Upper lobe of right lung (tissue), 1 donor: ENCODE data around the gene ANKMY1. TPM values are rescaled to one million over a fixed set of nuclear protein-coding genes. Genes with fewer than 3 reads are reported as not detected.

Experiments
- ATAC-seq: fragments of 200-7000 bp; cut with Tn5 transposase; one replicate; pipeline ENCODE4 v1.9.1; 2020; ENCODE audit warnings: mild to moderate bottlenecking, moderate library complexity
- DNase-seq: peaks from one replicate; pipeline ENCODE4 v3.0.0-alpha.2; 2020
- H3K27ac ChIP-seq: fragments of 200-600 bp; one replicate; pipeline ENCODE4 v1.8.0; 2022
- H3K27me3 ChIP-seq: fragments of 200-600 bp; one replicate; pipeline ENCODE4 v1.8.0; 2022; ENCODE audit warnings: mild to moderate bottlenecking
- H3K36me3 ChIP-seq: fragments of 200-600 bp; one replicate; pipeline ENCODE4 v1.8.0; 2022
- H3K4me1 ChIP-seq: fragments of 200-600 bp; one replicate; pipeline ENCODE4 v1.8.0; 2022
- H3K4me3 ChIP-seq: fragments of 200-600 bp; one replicate; pipeline ENCODE4 v1.8.0; 2022; ENCODE audit warnings: mild to moderate bottlenecking
- H3K9me3 ChIP-seq: fragments of 200-600 bp; one replicate; pipeline ENCODE4 v1.8.0; 2022
- intact Hi-C: fragments of 100-400 bp; cut with DNase I; formaldehyde crosslinking; loops from one replicate; pipeline ENCODE4 v1.11.0; 2022
- total RNA-seq: library from RNA; stranded (reverse); fragmentation: NEBNext Ultra II Directional; extraction: Animal tissue kit (Norgen Biotek cat#: 25700); gene quantifications from one replicate; pipeline ENCODE4 v1.2.1, GENCODE V29; 2021
- TF ChIP-seq, protein P1 (sequence below): fragments of 200-600 bp; IDR thresholded peaks from one replicate; pipeline ENCODE4 v1.8.0; 2022; ENCODE audit warnings: antibody characterized with exemption
- donor health status: DM: no; HTN: yes; CAD: no; lungs with severe emphysema.

The ANKMY1 gene
- total RNA-seq, 1 donor from 2014 or later, result 19.3 TPM

- Histone ChIP-seq H3K27ac (no peak overlapping the region), H3K27me3 (peaks cover 22% of the 10 kb centered on the region), H3K9me3 (no peaks in the 10 kb centered on the region), H3K36me3 (no peaks in the 10 kb centered on the region), H3K4me1 (peaks cover 20% of the 10 kb centered on the region), H3K4me3 (no peak overlapping the region)
- peak; percentile 59 for DNase-seq
- ATAC-seq, result no peak
- TF ChIP-seq, protein P1, sequence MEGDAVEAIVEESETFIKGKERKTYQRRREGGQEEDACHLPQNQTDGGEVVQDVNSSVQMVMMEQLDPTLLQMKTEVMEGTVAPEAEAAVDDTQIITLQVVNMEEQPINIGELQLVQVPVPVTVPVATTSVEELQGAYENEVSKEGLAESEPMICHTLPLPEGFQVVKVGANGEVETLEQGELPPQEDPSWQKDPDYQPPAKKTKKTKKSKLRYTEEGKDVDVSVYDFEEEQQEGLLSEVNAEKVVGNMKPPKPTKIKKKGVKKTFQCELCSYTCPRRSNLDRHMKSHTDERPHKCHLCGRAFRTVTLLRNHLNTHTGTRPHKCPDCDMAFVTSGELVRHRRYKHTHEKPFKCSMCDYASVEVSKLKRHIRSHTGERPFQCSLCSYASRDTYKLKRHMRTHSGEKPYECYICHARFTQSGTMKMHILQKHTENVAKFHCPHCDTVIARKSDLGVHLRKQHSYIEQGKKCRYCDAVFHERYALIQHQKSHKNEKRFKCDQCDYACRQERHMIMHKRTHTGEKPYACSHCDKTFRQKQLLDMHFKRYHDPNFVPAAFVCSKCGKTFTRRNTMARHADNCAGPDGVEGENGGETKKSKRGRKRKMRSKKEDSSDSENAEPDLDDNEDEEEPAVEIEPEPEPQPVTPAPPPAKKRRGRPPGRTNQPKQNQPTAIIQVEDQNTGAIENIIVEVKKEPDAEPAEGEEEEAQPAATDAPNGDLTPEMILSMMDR, result no peak
- intact Hi-C loops, result no loop called here
These were observed 118.7 kb downstream of the ANKMY1 start for GRCh38 chr2:240438810-240439697.

DNA sequence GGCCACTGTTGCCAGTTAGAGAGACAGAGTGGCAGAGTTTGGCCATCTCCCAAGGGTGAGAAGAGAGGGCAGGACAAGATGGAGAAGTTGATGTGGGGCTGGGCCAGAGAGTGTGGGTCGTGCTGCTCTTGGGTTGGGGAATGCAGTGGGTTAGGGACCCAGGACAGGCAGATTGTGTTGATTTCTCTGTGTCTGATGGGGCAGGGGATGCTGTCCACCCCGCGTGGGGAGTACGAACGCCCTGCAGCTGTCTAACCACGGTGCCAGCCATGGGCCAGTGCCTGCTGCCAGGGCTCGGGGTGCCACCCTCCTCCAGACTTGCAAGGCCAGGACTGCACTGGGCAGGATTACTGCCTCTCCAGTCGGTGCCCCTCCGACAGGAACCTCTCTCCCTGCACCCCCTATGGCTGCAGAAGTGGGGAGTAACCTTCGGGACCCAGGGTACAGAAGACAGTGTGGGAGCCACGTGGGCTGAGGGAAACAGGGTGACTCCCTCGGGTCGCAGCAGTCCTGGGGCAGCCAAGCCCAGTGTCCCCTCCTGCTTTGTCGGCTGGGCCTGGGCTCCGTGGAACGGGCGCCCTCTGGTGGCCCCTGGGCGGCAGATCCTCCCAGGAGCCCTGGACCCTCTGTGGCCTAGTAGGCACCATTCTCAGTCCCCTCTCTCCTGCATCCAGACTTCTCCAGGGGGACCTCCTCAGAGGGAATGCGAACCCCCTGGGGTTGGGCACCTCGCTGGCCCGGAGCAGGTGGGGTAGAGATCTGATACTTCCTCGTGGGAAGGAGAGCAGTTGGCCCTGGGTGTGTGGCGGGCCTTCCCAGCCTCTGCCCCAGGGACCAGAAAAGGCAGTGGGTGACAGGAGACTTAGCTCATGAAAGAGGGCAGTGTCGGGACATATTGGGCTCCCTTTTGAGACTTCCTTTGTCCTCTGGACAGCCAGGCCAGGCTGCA lies 119.7 kb downstream of the ANKMY1 start:
- H3K9me3 ChIP-seq, result no peaks in the 10 kb centered on the region
- H3K4me3 ChIP-seq, result no peak overlapping the region
- H3K27ac ChIP-seq, result no peak overlapping the region

DNA sequence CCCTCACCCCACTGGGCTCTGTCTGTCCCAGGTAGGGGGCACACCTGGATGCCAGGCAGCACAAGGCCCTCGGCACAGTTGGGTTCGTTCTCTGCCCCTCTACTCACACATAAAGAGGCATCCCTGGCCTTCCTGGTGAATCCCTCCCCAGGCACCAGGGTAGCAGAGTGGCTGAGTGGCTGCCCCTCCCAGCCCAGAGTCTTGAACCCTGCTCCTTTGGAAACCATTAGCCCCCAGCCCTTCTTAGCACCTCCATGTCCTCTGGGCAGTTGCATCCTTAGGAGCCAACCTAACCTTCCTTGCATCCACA lies 120.3 kb downstream of the ANKMY1 start:
- TF ChIP-seq, protein P1, result no peak
- H3K4me3 ChIP-seq, result no peak overlapping the region

More for the DNA sequence above, 119.7 kb downstream of the ANKMY1 start:
- Histone ChIP-seq H3K36me3 (no peaks in the 10 kb centered on the region), H3K27me3 (peaks cover 22% of the 10 kb centered on the region), H3K4me1 (peaks cover 20% of the 10 kb centered on the region)
- ATAC-seq (peak; percentile 67), DNase-seq (peak; percentile 85)
- intact Hi-C loops, result no loop called here
- TF ChIP-seq, protein P1, result peak; percentile 94

GRCh38 chr2:240436683-240437550 lies 120.9 kb downstream of the ANKMY1 start:
- Histone ChIP-seq H3K4me3 (peak overlapping the region; percentile 63), H3K27ac (no peak overlapping the region), H3K27me3 (peaks cover 22% of the 10 kb centered on the region), H3K4me1 (peaks cover 20% of the 10 kb centered on the region), H3K36me3 (no peaks in the 10 kb centered on the region), H3K9me3 (no peaks in the 10 kb centered on the region)
- DNase-seq (peak; percentile 70), ATAC-seq (no peak)
- TF ChIP-seq, protein P1, result no peak
- intact Hi-C loops, result no loop called here

More for the DNA sequence above, 120.3 kb downstream of the ANKMY1 start:
- Histone ChIP-seq H3K9me3 (no peaks in the 10 kb centered on the region), H3K27ac (no peak overlapping the region), H3K4me1 (peaks cover 20% of the 10 kb centered on the region), H3K27me3 (peaks cover 22% of the 10 kb centered on the region), H3K36me3 (no peaks in the 10 kb centered on the region)
- ATAC-seq (no peak), DNase-seq (no peak)
- intact Hi-C loops, result no loop called here
